KMS-11 (cell line): Measurements from ENCODE around the gene DPT.

Experiments used
- H2AFZ ChIP-seq: fragments of 200-600 bp; sonication (generic); 2 replicates; pipeline ENCODE4 v1.6.1; 2016; ENCODE audit warnings: antibody characterized with exemption, mixed run types, low read depth
- H3K27ac ChIP-seq: fragments of 200-600 bp; sonication (generic); 2 replicates; pipeline ENCODE4 v1.6.1; 2016; ENCODE audit warnings: mild to moderate bottlenecking, mixed run types
- H3K27me3 ChIP-seq: fragments of 200-600 bp; sonication (generic); 2 replicates; pipeline ENCODE4 v1.6.1; 2017; ENCODE audit warnings: mild to moderate bottlenecking, low read depth, mixed run types, moderate library complexity; ENCODE audit not compliant: insufficient read depth
- H3K36me3 ChIP-seq: fragments of 200-600 bp; sonication (generic); 2 replicates; pipeline ENCODE4 v1.6.1; 2017; ENCODE audit warnings: mild to moderate bottlenecking, mixed run types; ENCODE audit not compliant: insufficient read depth
- H3K4me1 ChIP-seq: fragments of 200-600 bp; sonication (generic); 2 replicates; pipeline ENCODE4 v1.6.1; 2016; ENCODE audit warnings: mild to moderate bottlenecking, low read depth, mixed run types; ENCODE audit not compliant: poor library complexity, severe bottlenecking
- H3K4me2 ChIP-seq: fragments of 200-600 bp; sonication (generic); 2 replicates; pipeline ENCODE4 v1.7.0; 2016; ENCODE audit warnings: mild to moderate bottlenecking, mixed run types
- H3K4me3 ChIP-seq: fragments of 200-600 bp; sonication (generic); IDR thresholded peaks from 2 replicates; pipeline ENCODE4 v1.6.1; 2017; ENCODE audit warnings: low read depth, low read length, mixed read lengths; ENCODE audit not compliant: insufficient read depth
- H3K79me2 ChIP-seq: fragments of 200-600 bp; sonication (generic); 2 replicates; pipeline ENCODE4 v1.6.1; 2016; ENCODE audit warnings: low read depth, mixed run types; ENCODE audit not compliant: insufficient read depth
- H3K9ac ChIP-seq: fragments of 200-600 bp; sonication (generic); 2 replicates; pipeline ENCODE4 v1.6.1; 2016; ENCODE audit warnings: mild to moderate bottlenecking, mixed run types
- H4K20me1 ChIP-seq: fragments of 200-600 bp; sonication (generic); 2 replicates; pipeline ENCODE4 v1.6.1; 2016; ENCODE audit warnings: mild to moderate bottlenecking, mixed run types; ENCODE audit not compliant: insufficient read depth
- CTCF ChIP-seq: fragments of 200-600 bp; sonication (generic); conservative IDR thresholded peaks from 2 replicates; pipeline ENCODE4 v1.6.1; 2017; ENCODE audit warnings: low read depth, mild to moderate bottlenecking, antibody characterized with exemption, low read length, moderate library complexity, mixed read lengths

Gene DPT

GRCh38 chr1:168686666-168687065, 42.3 kb downstream of the DPT start:
- H3K36me3 ChIP-seq: no peaks in the 10 kb centered on the region
- H2AFZ ChIP-seq: no peak overlapping the region
- no peaks in the 10 kb centered on the region for H3K79me2 ChIP-seq
- H3K9ac ChIP-seq: no peak overlapping the region
- H4K20me1 ChIP-seq: no peaks in the 10 kb centered on the region
- H3K27me3 ChIP-seq: no peaks in the 10 kb centered on the region
- H3K4me3 ChIP-seq: no peak overlapping the region
- H3K4me2 ChIP-seq: no peak overlapping the region
- H3K4me1 ChIP-seq: no peaks in the 10 kb centered on the region
- TF ChIP-seq CTCF: no peak
- no peak overlapping the region for H3K27ac ChIP-seq

GRCh38 chr1:168683871-168684270, 45.1 kb downstream of the DPT start:
- Histone ChIP-seq H3K4me2 (no peak overlapping the region), H3K27ac (no peak overlapping the region), H3K27me3 (no peaks in the 10 kb centered on the region), H2AFZ (no peak overlapping the region), H3K36me3 (no peaks in the 10 kb centered on the region), H3K4me3 (no peak overlapping the region), H4K20me1 (no peaks in the 10 kb centered on the region), H3K79me2 (no peaks in the 10 kb centered on the region), H3K4me1 (no peaks in the 10 kb centered on the region), H3K9ac (no peak overlapping the region)
- no peak for TF ChIP-seq CTCF

GRCh38 chr1:168676861-168677260, 52.1 kb downstream of the DPT start:
- Histone ChIP-seq H3K9ac (no peak overlapping the region), H3K27me3 (no peaks in the 10 kb centered on the region), H2AFZ (no peak overlapping the region), H3K36me3 (no peaks in the 10 kb centered on the region), H4K20me1 (no peaks in the 10 kb centered on the region), H3K4me3 (no peak overlapping the region), H3K79me2 (no peaks in the 10 kb centered on the region), H3K27ac (no peak overlapping the region), H3K4me2 (no peak overlapping the region), H3K4me1 (no peaks in the 10 kb centered on the region)
- no peak for TF ChIP-seq CTCF

- Histone ChIP-seq H3K4me1 (no peaks in the 10 kb centered on the region), H3K4me3 (no peak overlapping the region), H3K36me3 (no peaks in the 10 kb centered on the region), H4K20me1 (no peaks in the 10 kb centered on the region), H3K79me2 (no peaks in the 10 kb centered on the region), H3K4me2 (no peak overlapping the region), H3K27ac (no peak overlapping the region), H2AFZ (no peak overlapping the region), H3K9ac (no peak overlapping the region), H3K27me3 (no peaks in the 10 kb centered on the region)
- no peak for TF ChIP-seq CTCF
Measured at GRCh38 chr1:168676029-168676812, 52.8 kb downstream of the DPT start.
